ENCODE data around the gene SERGEF. TPM values are rescaled to one million over a fixed set of nuclear protein-coding genes. Genes with fewer than 3 reads are reported as not detected.
A peak's percentile ranks its signal among the peaks of the same experiment; 100 is the strongest.

The SERGEF gene
- total RNA-seq, 2 donors from 2014 or later = 29.9 to 39.4 TPM

GRCh38 chr11:17917556-17917955 lies 95.3 kb downstream of the SERGEF start:
- H3K9me3 ChIP-seq = no peaks in the 10 kb centered on the region
- no peaks in the 10 kb centered on the region for H3K4me1 ChIP-seq (replicated peaks)
- intact Hi-C loops (cut with DNase I) = no loop called here
- DNase-seq (ENCODE audit: low spot score) = no peak
- 96% methylated on average over 3 of the region's 3 CpGs for WGBS
- no peak for TF ChIP-seq POLR2A (IDR thresholded peaks at IDR 0.05)
- no peak for TF ChIP-seq POLR2AphosphoS5 (IDR thresholded peaks at IDR 0.05)
- TF ChIP-seq, protein P1, sequence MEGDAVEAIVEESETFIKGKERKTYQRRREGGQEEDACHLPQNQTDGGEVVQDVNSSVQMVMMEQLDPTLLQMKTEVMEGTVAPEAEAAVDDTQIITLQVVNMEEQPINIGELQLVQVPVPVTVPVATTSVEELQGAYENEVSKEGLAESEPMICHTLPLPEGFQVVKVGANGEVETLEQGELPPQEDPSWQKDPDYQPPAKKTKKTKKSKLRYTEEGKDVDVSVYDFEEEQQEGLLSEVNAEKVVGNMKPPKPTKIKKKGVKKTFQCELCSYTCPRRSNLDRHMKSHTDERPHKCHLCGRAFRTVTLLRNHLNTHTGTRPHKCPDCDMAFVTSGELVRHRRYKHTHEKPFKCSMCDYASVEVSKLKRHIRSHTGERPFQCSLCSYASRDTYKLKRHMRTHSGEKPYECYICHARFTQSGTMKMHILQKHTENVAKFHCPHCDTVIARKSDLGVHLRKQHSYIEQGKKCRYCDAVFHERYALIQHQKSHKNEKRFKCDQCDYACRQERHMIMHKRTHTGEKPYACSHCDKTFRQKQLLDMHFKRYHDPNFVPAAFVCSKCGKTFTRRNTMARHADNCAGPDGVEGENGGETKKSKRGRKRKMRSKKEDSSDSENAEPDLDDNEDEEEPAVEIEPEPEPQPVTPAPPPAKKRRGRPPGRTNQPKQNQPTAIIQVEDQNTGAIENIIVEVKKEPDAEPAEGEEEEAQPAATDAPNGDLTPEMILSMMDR (IDR thresholded peaks at IDR 0.05) = no peak
- no peaks in the 10 kb centered on the region for H3K36me3 ChIP-seq
- no peak overlapping the region for H3K4me3 ChIP-seq
- no peak overlapping the region for H3K27ac ChIP-seq
- no peaks in the 10 kb centered on the region for H3K27me3 ChIP-seq (replicated peaks; ENCODE audit: insufficient read depth)

DNA sequence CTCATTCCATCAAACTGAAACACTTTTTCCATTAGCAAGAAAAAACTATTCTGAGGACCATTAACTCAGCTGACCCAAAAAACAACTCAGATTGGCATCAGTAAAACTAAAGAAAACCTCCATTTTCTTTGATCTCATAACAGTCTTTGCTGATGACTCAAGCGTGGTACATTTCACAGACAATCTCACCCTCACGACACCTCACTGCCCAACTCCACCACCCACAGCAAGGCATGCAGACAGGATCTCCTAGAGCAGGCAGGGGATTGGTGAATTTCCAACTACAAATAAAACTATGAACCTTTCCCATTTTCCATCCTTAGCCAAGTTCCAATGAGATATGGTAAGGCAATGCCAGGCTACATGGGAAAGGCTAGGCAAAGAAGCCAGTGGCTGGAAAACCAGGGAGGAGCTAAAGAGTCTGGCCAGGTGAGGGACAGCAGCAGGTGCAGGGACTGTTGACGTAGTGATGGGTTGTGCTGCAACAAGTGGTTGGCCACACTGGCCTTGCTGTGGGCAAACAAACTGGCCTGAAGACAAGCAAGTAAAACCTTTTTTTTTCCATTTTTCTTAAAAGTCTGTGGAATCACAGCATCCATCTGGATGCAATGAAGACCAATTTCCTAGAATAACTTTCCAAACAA lies 97.2 kb downstream of the SERGEF start:
- H3K36me3 ChIP-seq = no peaks in the 10 kb centered on the region
- 94% methylated on average over 3 of the region's 3 CpGs for WGBS
- TF ChIP-seq POLR2AphosphoS5 (IDR thresholded peaks at IDR 0.05) (no peak), POLR2A (IDR thresholded peaks at IDR 0.05) (no peak)
- TF ChIP-seq, protein P1 (IDR thresholded peaks at IDR 0.05) = no peak
- no peak overlapping the region for H3K27ac ChIP-seq
- intact Hi-C loops (cut with DNase I) = no loop called here
- H3K4me1 ChIP-seq (replicated peaks) = no peaks in the 10 kb centered on the region
- no peak for DNase-seq (ENCODE audit: low spot score)
- H3K9me3 ChIP-seq = no peaks in the 10 kb centered on the region
- no peaks in the 10 kb centered on the region for H3K27me3 ChIP-seq (replicated peaks; ENCODE audit: insufficient read depth)
- H3K4me3 ChIP-seq = no peak overlapping the region

GRCh38 chr11:17914957-17915356 lies 97.9 kb downstream of the SERGEF start:
- no peaks in the 10 kb centered on the region for H3K4me1 ChIP-seq (replicated peaks)
- TF ChIP-seq POLR2A (IDR thresholded peaks at IDR 0.05) = no peak
- TF ChIP-seq POLR2AphosphoS5 (IDR thresholded peaks at IDR 0.05) = no peak
- TF ChIP-seq, protein P1 (IDR thresholded peaks at IDR 0.05) = no peak
- H3K36me3 ChIP-seq = no peaks in the 10 kb centered on the region
- no peak for DNase-seq (ENCODE audit: low spot score)
- no peak overlapping the region for H3K4me3 ChIP-seq
- H3K27me3 ChIP-seq (replicated peaks; ENCODE audit: insufficient read depth) = no peaks in the 10 kb centered on the region
- no peak overlapping the region for H3K27ac ChIP-seq
- 98% methylated on average over 4 of the region's 4 CpGs for WGBS
- H3K9me3 ChIP-seq = no peaks in the 10 kb centered on the region
- intact Hi-C loops (cut with DNase I) = no loop called here

DNA sequence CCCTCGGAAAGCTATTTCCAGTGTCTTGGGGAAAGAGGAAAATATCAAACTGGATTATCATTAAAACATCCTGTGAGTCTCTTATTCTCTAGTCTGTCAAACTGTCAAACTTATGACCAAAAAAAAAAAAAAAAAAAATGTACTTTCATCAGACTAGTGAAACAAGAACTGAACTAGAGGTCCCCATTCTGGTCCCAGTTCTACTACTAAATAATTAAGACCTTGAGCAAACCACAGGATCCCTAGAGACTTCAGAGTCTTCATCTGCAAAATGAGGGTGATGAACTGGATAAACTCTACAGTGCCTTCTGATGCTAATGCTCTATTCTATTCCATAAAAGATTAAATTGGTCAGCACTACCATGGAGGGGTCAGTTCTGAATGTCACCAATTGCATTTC lies 105.8 kb downstream of the SERGEF start:
- Histone ChIP-seq H3K36me3 (no peaks in the 10 kb centered on the region), H3K9me3 (no peaks in the 10 kb centered on the region), H3K4me1 (replicated peaks) (no peaks in the 10 kb centered on the region), H3K27me3 (replicated peaks; ENCODE audit: insufficient read depth) (no peaks in the 10 kb centered on the region), H3K27ac (no peak overlapping the region), H3K4me3 (no peak overlapping the region)
- DNase-seq (ENCODE audit: low spot score) = no peak
- intact Hi-C loops (cut with DNase I) = no loop called here
- TF ChIP-seq, protein P1 (IDR thresholded peaks at IDR 0.05) = no peak
- TF ChIP-seq POLR2AphosphoS5 (IDR thresholded peaks at IDR 0.05) (no peak), POLR2A (IDR thresholded peaks at IDR 0.05) (no peak)
- 96% methylated on average over 1 of the region's 1 CpG for WGBS

DNA sequence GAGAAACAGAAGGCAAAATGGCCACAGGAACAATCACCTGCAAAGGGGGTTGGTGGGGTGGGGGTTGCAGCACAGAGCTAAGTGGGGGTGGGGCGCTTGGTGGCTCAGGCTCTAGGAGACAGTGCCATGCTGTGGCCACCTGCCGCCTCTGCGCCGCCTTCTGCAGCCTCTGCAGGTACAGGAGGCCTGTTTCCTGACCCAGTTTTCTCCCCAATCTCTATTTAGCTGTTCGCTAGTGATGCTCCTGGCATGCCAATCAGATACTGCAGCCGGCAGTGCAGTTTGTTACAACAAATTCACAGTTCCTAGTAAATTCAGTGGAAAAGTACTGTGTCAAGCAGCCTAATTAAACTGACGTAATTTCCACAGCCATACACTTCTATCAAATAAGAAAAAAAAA lies 106.4 kb downstream of the SERGEF start:
- Histone ChIP-seq H3K9me3 (no peaks in the 10 kb centered on the region), H3K4me1 (replicated peaks) (no peaks in the 10 kb centered on the region), H3K4me3 (no peak overlapping the region), H3K27ac (no peak overlapping the region), H3K36me3 (no peaks in the 10 kb centered on the region), H3K27me3 (replicated peaks; ENCODE audit: insufficient read depth) (no peaks in the 10 kb centered on the region)
- TF ChIP-seq, protein P1 (IDR thresholded peaks at IDR 0.05) = peak in 1 of 4 experiments; percentile 7
- TF ChIP-seq POLR2A (IDR thresholded peaks at IDR 0.05) (no peak), POLR2AphosphoS5 (IDR thresholded peaks at IDR 0.05) (no peak)
- intact Hi-C loops (cut with DNase I) = no loop called here
- no peak for DNase-seq (ENCODE audit: low spot score)
- 78% methylated on average over 7 of the region's 7 CpGs for WGBS

All from prostate gland (tissue), 2 donors.